ENCODE measurements around the gene ZNF627. TPM values are rescaled to one million over a fixed set of nuclear protein-coding genes. Genes with fewer than 3 reads are reported as not detected.
A peak's percentile ranks its signal among the peaks of the same experiment; 100 is the strongest.
"Not testable (repeated sequence)": the region's sequence is repeated elsewhere in the genome, so short reads cannot be mapped to it uniquely, and the experiment has no call there.

The ZNF627 gene
- total and polyA plus RNA-seq, 5 donors = 4.2 to 7.3 (median 6.9) TPM

DNA sequence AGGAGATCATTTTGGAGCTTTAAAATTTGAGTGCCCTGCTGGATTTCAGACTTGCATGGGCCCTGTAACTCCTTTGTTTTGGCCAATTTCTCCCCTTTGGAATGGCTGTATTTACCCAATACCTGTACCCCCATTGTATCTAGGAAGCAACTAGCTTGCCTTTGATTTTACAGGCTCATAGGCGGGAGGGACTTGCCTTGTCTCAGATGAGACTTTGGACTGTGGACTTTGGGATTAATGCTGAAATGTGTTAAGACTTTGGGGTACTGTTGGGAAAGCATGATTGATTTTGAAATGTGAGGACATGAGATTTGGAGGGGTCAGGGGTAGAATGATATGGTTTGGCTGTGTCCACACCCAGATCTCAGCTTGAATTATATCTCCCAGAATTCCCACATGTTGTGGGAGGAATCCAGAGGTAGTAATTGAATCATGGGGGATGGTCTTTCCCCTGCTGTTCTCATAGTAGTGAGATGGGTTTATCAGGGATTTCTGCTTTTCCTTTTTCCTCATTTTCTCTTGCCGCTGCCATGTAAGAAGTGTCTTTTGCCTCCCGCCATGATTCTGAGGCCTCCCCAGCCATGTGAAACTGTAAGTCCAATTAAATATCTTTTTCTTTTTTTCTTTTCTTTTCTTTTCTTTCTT lies 36.9 kb downstream of the ZNF627 start:
- intact Hi-C loops (cut with DNase I); H3K4me3 ChIP-seq (ENCODE audit: low read length); H3K27me3 ChIP-seq (ENCODE audit: control insufficient read depth, insufficient read depth); DNase-seq; ATAC-seq; H3K9me3 ChIP-seq (ENCODE audit: control insufficient read depth, low read length); H3K4me1 ChIP-seq (ENCODE audit: control insufficient read depth, insufficient read depth, low read length); H3K27ac ChIP-seq (ENCODE audit: low read length): not testable (repeated sequence)
- 88% methylated on average over 3 of the region's 3 CpGs for WGBS

- DNase-seq (no peak), ATAC-seq (peak; percentile 36 to 45)
- no peaks in the 10 kb centered on the region for H3K27me3 ChIP-seq (ENCODE audit: control insufficient read depth, insufficient read depth)
- intact Hi-C loops (cut with DNase I) = no loop called here
- no peaks in the 10 kb centered on the region for H3K9me3 ChIP-seq (ENCODE audit: control insufficient read depth, low read length)
- WGBS = under 1% methylated on average over 7 of the region's 7 CpGs
- no peak overlapping the region for H3K27ac ChIP-seq (ENCODE audit: low read length)
- H3K4me3 ChIP-seq (ENCODE audit: low read length) = peak overlapping the region; percentile 76
- no peaks in the 10 kb centered on the region for H3K4me1 ChIP-seq (ENCODE audit: control insufficient read depth, insufficient read depth, low read length)
These were observed 41.9 kb downstream of the ZNF627 start for GRCh38 chr19:11639245-11639601.

GRCh38 chr19:11639602-11640471 lies 42.6 kb downstream of the ZNF627 start:
- ATAC-seq (peak; percentile 99), DNase-seq (peak; percentile 95 to 99 (median 98))
- H3K9me3 ChIP-seq (ENCODE audit: control insufficient read depth, low read length) = no peaks in the 10 kb centered on the region
- H3K4me1 ChIP-seq (ENCODE audit: control insufficient read depth, insufficient read depth, low read length) = no peaks in the 10 kb centered on the region
- H3K27ac ChIP-seq (ENCODE audit: low read length) = no peak overlapping the region
- intact Hi-C loops (cut with DNase I) = no loop called here
- H3K4me3 ChIP-seq (ENCODE audit: low read length) = peak overlapping the region; percentile 76
- H3K27me3 ChIP-seq (ENCODE audit: control insufficient read depth, insufficient read depth) = no peaks in the 10 kb centered on the region
- WGBS = under 1% methylated on average over 55 of the region's 55 CpGs

GRCh38 chr19:11641244-11641643 lies 44.0 kb downstream of the ZNF627 start:
- H3K27me3 ChIP-seq (ENCODE audit: control insufficient read depth, insufficient read depth) = no peaks in the 10 kb centered on the region
- H3K9me3 ChIP-seq (ENCODE audit: control insufficient read depth, low read length) = no peaks in the 10 kb centered on the region
- DNase-seq (no peak), ATAC-seq (no peak)
- H3K4me3 ChIP-seq (ENCODE audit: low read length) = no peak overlapping the region
- H3K4me1 ChIP-seq (ENCODE audit: control insufficient read depth, insufficient read depth, low read length) = no peaks in the 10 kb centered on the region
- intact Hi-C loops (cut with DNase I) = no loop called here
- 88% methylated on average over 7 of the region's 7 CpGs for WGBS
- no peak overlapping the region for H3K27ac ChIP-seq (ENCODE audit: low read length)

DNA sequence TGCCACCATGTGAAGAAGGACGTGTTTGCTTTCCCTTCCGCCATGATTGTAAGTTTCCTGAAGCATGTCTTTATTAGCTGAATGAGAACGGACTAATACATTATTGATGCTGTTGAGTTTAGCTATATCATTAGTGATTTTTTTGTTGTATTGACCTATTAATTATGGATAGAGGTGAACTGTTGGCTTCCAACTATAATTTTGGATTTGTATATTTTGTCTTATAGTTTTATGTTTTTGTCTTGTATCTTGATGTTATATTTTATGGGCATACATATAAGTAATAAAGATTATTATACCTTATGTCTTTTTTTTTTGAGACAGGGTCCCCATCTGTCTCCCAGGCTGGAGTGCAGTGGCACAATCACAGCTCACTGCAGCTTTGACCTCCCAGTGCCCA lies 45.6 kb downstream of the ZNF627 start:
- intact Hi-C loops (cut with DNase I) = no loop called here
- 95% methylated on average over 3 of the region's 3 CpGs for WGBS

GRCh38 chr19:11649941-11650340 lies 52.7 kb downstream of the ZNF627 start:
- H3K4me1 ChIP-seq (ENCODE audit: control insufficient read depth, insufficient read depth, low read length) = no peaks in the 10 kb centered on the region
- no peak overlapping the region for H3K4me3 ChIP-seq (ENCODE audit: low read length)
- no peaks in the 10 kb centered on the region for H3K27me3 ChIP-seq (ENCODE audit: control insufficient read depth, insufficient read depth)
- no peak overlapping the region for H3K27ac ChIP-seq (ENCODE audit: low read length)
- DNase-seq (no peak), ATAC-seq (no peak)
- intact Hi-C loops (cut with DNase I) = no loop called here
- peaks cover 4% of the 10 kb centered on the region for H3K9me3 ChIP-seq (ENCODE audit: control insufficient read depth, low read length)

More for the DNA sequence above, 45.6 kb downstream of the ZNF627 start:
- no peaks in the 10 kb centered on the region for H3K4me1 ChIP-seq (ENCODE audit: control insufficient read depth, insufficient read depth, low read length)
- no peak overlapping the region for H3K4me3 ChIP-seq (ENCODE audit: low read length)
- DNase-seq (no peak), ATAC-seq (no peak)
- H3K9me3 ChIP-seq (ENCODE audit: control insufficient read depth, low read length) = no peaks in the 10 kb centered on the region
- no peaks in the 10 kb centered on the region for H3K27me3 ChIP-seq (ENCODE audit: control insufficient read depth, insufficient read depth)
- H3K27ac ChIP-seq (ENCODE audit: low read length) = no peak overlapping the region

GRCh38 chr19:11651062-11651461 lies 53.8 kb downstream of the ZNF627 start:
- no peak for DNase-seq
- WGBS = 98% methylated on average over 4 of the region's 4 CpGs
- no peak for ATAC-seq
- intact Hi-C loops (cut with DNase I) = no loop called here
- Histone ChIP-seq H3K9me3 (ENCODE audit: control insufficient read depth, low read length) (peaks cover 4% of the 10 kb centered on the region), H3K27me3 (ENCODE audit: control insufficient read depth, insufficient read depth) (no peaks in the 10 kb centered on the region), H3K27ac (ENCODE audit: low read length) (no peak overlapping the region), H3K4me1 (ENCODE audit: control insufficient read depth, insufficient read depth, low read length) (no peaks in the 10 kb centered on the region), H3K4me3 (ENCODE audit: low read length) (no peak overlapping the region)

DNA sequence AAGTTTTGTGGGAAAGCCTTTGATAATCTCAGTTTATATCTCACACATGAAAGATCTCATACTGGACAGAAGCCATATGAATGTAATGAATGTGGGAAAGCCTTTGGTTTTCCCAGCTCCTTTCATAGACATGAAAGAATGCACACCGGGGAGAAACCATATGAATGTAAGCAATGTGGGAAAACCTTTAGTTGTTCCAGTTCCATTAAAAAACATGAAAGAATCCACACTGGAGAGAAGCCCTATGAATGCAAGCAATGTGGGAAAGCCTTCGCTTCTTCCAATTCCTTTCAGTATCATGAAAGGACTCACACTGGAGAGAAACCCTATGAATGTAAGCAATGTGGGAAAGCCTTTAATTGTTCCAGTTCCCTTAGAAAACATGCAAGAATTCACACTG lies 54.8 kb downstream of the ZNF627 start:
- intact Hi-C loops (cut with DNase I) = no loop called here
- no peak overlapping the region for H3K4me3 ChIP-seq (ENCODE audit: low read length)
- ATAC-seq (no peak), DNase-seq (no peak)
- H3K4me1 ChIP-seq (ENCODE audit: control insufficient read depth, insufficient read depth, low read length) = no peaks in the 10 kb centered on the region
- H3K9me3 ChIP-seq (ENCODE audit: control insufficient read depth, low read length) = peaks cover 4% of the 10 kb centered on the region
- no peak overlapping the region for H3K27ac ChIP-seq (ENCODE audit: low read length)
- no peaks in the 10 kb centered on the region for H3K27me3 ChIP-seq (ENCODE audit: control insufficient read depth, insufficient read depth)
- WGBS = 97% methylated on average over 2 of the region's 2 CpGs

DNA sequence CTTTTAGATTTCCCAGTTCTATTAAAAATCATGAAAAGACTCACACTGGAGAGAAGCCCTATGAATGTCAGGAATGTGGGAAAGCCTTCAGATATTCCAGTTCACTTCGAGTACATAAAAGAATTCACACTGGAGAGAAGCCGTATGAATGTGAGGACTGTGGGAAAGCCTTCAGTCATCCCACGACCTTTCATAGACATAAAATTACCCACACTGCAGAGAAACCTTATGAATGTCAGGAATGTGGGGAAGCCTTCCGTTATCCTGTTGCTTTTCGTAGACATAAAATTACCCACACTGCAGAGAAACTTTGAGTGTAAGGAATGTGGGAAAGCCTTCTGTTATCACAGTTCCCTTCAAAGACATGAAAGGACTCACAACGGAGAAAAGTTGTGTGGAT lies 55.2 kb downstream of the ZNF627 start:
- WGBS = 94% methylated on average over 6 of the region's 6 CpGs
- ATAC-seq (no peak), DNase-seq (no peak)
- Histone ChIP-seq H3K4me3 (ENCODE audit: low read length) (no peak overlapping the region), H3K9me3 (ENCODE audit: control insufficient read depth, low read length) (peaks cover 4% of the 10 kb centered on the region), H3K4me1 (ENCODE audit: control insufficient read depth, insufficient read depth, low read length) (no peaks in the 10 kb centered on the region), H3K27me3 (ENCODE audit: control insufficient read depth, insufficient read depth) (no peaks in the 10 kb centered on the region), H3K27ac (ENCODE audit: low read length) (no peak overlapping the region)
- intact Hi-C loops (cut with DNase I) = no loop called here

GRCh38 chr19:11656535-11656934 lies 59.3 kb downstream of the ZNF627 start:
- H3K4me3 ChIP-seq (ENCODE audit: low read length) = no peak overlapping the region
- DNase-seq (no peak), ATAC-seq (no peak)
- 93% methylated on average over 3 of the region's 3 CpGs for WGBS
- H3K27me3 ChIP-seq (ENCODE audit: control insufficient read depth, insufficient read depth) = no peaks in the 10 kb centered on the region
- H3K27ac ChIP-seq (ENCODE audit: low read length) = no peak overlapping the region
- peaks cover 3% of the 10 kb centered on the region for H3K9me3 ChIP-seq (ENCODE audit: control insufficient read depth, low read length)
- H3K4me1 ChIP-seq (ENCODE audit: control insufficient read depth, insufficient read depth, low read length) = no peaks in the 10 kb centered on the region
- intact Hi-C loops (cut with DNase I) = no loop called here

DNA sequence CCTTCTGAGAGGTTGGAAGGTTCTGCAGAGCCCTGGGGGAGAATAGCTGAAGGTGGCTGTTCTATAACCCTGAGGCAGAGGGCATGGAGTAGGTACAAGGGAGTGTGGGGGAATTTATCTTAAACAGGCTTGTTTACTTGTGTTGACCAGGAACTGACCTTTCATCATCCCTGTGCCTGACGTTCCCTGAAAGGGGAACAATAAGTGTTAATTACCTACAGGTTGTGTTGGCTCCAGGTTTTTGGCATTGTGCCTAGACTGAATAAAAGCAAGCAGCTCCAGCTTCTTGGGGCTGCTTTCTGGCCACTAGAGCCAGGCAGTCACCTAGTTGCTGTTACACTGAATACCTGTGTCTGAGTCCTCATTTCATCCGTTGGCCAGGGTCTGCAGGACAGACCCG lies 60.0 kb downstream of the ZNF627 start:
- no peak overlapping the region for H3K4me3 ChIP-seq (ENCODE audit: low read length)
- H3K4me1 ChIP-seq (ENCODE audit: control insufficient read depth, insufficient read depth, low read length) = no peaks in the 10 kb centered on the region
- DNase-seq = no peak
- no peaks in the 10 kb centered on the region for H3K27me3 ChIP-seq (ENCODE audit: control insufficient read depth, insufficient read depth)
- ATAC-seq = no peak
- intact Hi-C loops (cut with DNase I) = no loop called here
- H3K9me3 ChIP-seq (ENCODE audit: control insufficient read depth, low read length) = no peaks in the 10 kb centered on the region
- WGBS = 70% methylated on average over 3 of the region's 3 CpGs
- no peak overlapping the region for H3K27ac ChIP-seq (ENCODE audit: low read length)

Data from right cardiac atrium (tissue), 5 donors.